C4-2B (cell line): ENCODE results near the gene FGD6.

ENCODE experiments used
- H3K27ac ChIP-seq: fragments of 450-650 bp; 2 replicates; pipeline ENCODE4 v1.5.1; 2017
- CTCF ChIP-seq: fragments of 450-650 bp; conservative IDR thresholded peaks from 2 replicates; pipeline ENCODE4 v1.5.1; 2017; ENCODE audit warnings: mild to moderate bottlenecking
- ZFX ChIP-seq: fragments of 450-650 bp; IDR thresholded peaks from 2 replicates; pipeline ENCODE4 v1.6.1; 2017

The FGD6 gene

DNA sequence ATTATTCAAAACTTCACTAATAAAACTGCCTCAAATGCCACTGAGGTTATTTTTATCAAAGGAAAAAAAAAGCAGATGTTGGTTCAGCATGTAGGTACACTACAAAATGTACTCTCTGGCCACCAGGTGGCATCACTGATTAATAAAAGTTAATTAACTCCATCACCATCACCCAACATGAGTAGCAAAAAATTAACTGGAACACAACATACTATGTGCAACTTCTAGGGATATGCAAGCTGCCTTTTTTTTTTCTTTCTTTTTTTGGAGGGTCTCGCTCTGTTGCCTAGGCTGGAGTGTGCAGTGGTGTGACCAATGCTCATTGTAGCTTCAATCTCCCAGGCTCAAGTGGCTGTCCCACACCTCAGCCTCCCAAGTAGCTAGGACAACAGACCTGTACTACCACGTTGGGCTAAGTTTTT lies 100.1 kb downstream of the FGD6 start:
- no peak overlapping the region for H3K27ac ChIP-seq
- no peak for TF ChIP-seq ZFX
- peak; percentile 71 for TF ChIP-seq CTCF

DNA sequence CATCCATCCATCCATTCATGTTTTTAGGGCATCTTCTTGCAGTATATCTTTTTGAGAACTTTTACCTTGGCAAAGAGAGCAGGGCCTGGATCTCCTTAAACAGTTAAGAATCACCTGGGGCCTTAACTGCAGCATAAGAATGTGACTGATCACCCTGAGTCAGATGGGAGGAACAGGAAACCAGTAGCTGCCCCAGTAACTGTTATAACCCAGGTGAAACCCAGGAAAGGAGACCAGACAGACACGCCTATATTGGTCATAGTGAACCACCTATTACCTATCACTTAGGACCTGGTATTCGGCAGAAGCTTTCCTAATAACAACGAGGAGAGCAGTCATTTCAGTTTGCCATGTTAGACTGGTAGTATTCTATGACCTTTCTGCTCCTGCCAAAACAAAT lies 100.5 kb downstream of the FGD6 start:
- TF ChIP-seq ZFX, result no peak
- TF ChIP-seq CTCF, result no peak
- H3K27ac ChIP-seq, result no peak overlapping the region

DNA sequence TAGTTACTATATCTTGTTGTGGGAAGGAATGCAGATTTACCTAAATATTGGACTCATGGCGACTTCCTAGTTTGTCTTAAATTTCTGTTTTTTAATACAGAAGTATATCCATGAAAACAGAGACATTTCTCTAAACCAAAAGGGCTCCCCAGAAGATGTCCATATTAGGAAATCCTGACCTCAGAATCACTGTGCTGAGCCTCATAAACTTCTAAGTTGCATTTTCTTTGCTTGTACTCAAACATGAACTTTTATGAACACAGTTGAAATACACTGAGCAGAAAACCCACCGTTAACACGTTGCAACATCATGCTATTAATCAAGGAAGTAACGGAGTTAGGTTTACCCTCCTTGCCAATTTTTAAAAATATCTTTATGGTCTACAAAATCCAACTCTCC lies 100.9 kb downstream of the FGD6 start:
- TF ChIP-seq CTCF (no peak), ZFX (no peak)
- no peak overlapping the region for H3K27ac ChIP-seq

DNA sequence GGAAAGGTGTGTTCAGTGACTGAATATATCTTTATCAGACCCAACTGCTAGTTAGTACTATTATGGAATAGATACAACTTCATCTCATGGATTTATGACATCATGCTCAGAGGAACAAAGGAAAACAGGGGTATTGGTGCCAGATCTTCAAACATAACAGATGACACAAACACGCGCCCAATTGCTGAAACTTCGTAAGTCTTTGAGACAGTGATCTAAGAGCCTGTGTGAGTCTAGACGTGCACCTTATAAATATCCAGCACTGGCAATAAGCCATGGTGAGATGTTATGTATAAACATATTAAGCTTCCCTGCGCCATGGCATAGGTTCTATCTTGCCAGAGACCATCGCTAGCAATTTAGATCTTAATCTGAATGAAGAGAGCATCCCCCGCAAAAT lies 101.6 kb downstream of the FGD6 start:
- H3K27ac ChIP-seq, result no peak overlapping the region
- TF ChIP-seq CTCF (no peak), ZFX (no peak)

DNA sequence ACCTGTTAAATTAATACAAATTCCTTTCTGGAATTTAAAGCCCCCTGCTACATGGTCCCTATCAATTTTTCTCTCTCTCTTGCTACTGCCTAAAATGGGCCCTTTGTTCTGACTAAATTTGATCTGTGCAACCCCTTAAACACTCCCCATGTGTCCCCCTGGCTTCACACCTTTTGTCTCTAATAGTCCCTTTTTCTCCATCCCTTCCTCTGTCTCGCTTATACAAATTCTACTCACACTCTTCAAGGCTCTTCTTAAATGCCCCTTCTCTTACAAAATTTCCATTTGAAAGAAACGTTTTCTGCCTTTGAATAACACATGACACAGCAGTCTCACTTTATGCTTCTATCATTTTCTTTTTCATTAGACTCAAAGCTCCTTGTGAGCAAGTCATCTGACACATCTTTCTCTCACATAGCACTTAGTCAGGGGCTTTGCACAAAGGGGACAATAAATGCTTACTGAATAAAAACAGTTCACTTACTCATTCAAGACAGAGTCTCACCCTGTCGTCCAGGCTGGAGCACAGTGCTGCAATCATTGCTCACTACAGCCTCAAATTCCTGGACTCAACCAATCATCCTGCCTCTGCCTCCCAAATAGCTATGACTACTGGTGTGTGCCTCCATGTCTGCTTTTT lies 102.4 kb downstream of the FGD6 start:
- no peak for TF ChIP-seq ZFX
- no peak for TF ChIP-seq CTCF
- no peak overlapping the region for H3K27ac ChIP-seq

- no peak overlapping the region for H3K27ac ChIP-seq
- TF ChIP-seq ZFX (no peak), CTCF (no peak)
Measured at GRCh38 chr12:95107362-95107761, 109.9 kb downstream of the FGD6 start.

GRCh38 chr12:95105540-95105939 lies 111.7 kb downstream of the FGD6 start:
- no peak for TF ChIP-seq ZFX
- TF ChIP-seq CTCF, result no peak
- H3K27ac ChIP-seq, result no peak overlapping the region
